ENCODE results near the gene RHOD.

RHOD gene

DNA sequence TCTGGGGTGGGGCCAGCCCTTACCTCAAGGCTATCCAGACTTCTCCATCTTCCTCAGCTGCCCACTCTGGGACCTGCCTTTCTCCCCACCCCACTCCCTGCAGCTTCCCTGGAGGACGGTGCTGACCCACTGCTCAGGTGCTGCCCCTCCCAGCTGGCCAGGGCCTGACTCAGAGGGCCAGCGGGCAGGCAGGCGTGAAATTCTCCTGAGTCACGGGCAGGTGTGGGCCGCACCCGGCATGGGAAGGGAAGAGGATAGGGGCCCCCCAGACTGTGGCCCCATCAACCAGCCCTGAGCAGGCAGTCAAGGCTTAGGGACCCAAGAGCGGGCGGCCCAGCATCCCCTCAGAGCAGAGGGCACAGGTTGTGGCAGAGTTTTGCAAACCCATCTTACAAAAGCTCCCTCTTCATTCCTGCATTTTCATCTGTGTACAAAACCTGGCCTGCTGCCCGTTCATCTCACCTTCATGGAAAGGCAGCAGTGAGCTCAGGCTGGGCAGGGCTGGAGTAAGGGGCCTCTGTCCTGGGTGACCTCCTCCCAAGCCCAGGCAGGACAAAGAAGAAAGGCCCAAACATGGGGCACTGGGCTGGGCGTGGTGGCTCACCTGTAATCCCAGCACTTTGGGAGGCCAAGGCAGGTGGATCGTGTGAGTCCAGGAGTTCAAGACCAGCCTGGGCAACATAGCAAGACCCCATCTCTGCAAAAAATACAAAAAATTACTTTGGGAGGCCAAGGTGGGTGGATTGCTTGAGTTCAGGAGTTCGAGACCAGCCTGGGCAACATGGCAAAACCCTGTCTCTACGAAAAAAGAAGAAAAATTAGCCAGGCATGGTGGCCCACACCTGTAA is 6.1 kb downstream of the RHOD start:
- H3K4me3 ChIP-seq (ENCODE audit: low read length): no peak overlapping the region
- TF ChIP-seq ZNF274 (IDR thresholded peaks at IDR 0.05; ENCODE audit: low read depth, low read length): no peak

DNA sequence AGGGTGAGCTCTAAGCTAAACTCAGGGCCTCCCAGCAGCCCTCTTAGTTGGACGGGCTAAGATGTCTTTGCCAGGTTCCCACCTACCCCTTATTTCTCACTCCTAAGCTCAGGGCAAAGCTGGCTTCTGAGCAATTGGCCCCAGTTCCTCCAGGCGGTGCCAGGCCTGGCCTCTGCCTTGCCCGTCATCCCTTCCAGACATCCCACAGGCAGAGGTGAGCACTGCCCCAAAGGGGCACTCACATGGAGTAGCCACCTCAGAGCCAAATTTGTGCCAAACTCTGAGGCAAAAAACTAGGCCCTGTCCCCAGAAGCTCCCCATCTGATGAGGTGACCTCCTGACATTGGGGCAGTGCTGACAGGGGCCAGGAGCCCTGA is 9.7 kb downstream of the RHOD start:
- TF ChIP-seq ZNF274 (IDR thresholded peaks at IDR 0.05; ENCODE audit: low read depth, low read length): no peak
- H3K4me3 ChIP-seq (ENCODE audit: low read length): no peak overlapping the region

DNA sequence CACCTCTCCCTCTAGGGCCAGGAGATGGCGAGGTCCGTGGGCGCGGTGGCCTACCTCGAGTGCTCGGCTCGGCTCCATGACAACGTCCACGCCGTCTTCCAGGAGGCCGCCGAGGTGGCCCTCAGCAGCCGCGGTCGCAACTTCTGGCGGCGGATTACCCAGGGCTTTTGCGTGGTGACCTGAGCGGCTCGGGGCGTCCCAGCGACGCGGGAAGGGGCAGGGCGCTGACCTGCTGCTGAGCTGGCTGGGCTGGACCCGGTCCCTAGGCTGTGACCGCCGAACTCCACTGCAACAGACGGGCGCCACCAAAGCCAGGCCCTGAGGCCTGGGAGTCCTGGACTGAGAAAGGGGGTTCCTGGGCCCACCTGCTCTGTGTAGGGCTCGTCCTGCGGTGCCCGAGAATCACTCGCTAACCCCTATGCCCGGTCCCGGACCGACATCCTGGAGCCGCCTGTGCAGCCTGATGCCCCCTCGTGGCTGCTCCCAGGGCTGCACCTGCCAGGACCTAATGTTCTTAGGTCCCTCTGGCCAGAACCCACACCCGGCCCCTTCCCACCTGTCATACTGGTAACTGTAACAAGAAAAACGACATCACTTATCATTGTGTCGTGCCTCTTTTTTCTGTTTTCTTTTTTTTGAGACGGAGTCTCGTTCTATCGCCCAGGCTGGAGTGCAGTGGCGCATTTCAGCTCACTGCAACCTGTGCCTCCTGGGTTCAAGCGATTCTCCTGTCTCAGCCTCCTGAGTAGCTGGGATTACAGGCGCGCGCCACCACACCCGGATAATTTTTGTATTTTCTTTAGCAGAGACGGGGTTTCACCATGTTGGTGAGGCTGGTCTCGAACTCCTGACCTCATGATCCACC is 15.0 kb downstream of the RHOD start:
- no peak overlapping the region; the same call in 1 of the 2 replicates for H3K4me3 ChIP-seq (ENCODE audit: low read length)
- TF ChIP-seq ZNF274 (IDR thresholded peaks at IDR 0.05; ENCODE audit: low read depth, low read length): no peak

DNA sequence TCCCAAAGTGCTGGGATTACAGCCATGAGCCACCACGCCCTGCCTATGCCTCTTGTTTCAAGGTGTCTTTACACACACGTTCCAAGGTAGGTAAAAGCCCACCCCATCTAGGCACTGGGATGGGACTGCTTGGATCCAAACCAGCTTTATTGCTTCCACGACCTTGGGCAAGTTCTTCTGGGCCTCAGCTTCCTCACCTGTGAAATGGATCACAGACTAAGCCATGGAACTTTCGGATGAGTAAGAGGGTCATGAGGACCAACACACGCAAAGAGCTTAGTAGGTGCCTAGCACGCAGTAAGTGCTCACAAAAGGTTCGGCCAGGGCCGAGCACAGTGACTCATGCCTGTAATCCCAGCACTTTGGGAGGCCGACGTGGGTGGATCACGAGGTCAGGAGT is 15.6 kb downstream of the RHOD start:
- H3K4me3 ChIP-seq (ENCODE audit: low read length): no peak overlapping the region
- no peak for TF ChIP-seq ZNF274 (IDR thresholded peaks at IDR 0.05; ENCODE audit: low read depth, low read length)

DNA sequence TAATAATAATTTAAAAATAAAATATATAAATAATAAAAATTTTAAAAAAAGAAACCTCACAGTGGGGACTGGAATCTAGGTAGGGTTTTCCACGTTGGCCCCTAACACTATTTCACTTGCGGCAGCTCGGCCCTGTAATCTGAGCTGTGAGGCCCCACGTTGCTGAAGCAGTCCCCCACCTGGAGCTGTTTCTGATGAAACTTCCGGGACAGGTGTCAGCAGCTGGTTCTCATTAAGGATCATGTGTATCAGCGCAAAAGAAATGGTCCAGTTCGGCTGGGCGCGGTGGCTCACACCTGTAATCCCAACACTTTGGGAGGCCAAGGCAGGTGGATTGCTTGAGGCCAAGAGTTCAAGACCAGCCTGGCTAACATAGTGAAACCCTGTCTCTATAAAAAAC is 17.3 kb downstream of the RHOD start:
- no peak overlapping the region for H3K4me3 ChIP-seq (ENCODE audit: low read length)
- TF ChIP-seq ZNF274 (IDR thresholded peaks at IDR 0.05; ENCODE audit: low read depth, low read length): no peak

DNA sequence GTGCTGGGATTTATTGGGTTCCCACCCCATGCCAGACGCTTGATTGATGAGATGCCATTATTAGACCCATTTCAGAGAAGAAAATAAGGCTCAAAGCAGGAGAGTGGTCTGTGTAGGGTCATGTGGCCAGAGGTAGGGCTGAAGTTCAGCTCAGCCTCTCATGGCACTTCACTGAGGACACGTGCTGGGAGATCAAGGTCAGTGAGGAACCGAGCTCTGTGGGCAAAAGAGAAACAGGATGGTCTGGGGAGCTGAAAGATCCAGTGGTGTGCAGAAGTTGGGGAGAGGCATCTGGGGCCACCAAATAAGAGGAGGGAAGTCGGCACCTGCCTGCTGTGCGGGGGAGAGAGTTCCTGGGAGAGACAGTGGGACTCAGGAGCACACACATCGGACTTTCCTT is 19.6 kb downstream of the RHOD start:
- TF ChIP-seq ZNF274 (IDR thresholded peaks at IDR 0.05; ENCODE audit: low read depth, low read length): no peak
- H3K4me3 ChIP-seq (ENCODE audit: low read length): no peak overlapping the region

DNA sequence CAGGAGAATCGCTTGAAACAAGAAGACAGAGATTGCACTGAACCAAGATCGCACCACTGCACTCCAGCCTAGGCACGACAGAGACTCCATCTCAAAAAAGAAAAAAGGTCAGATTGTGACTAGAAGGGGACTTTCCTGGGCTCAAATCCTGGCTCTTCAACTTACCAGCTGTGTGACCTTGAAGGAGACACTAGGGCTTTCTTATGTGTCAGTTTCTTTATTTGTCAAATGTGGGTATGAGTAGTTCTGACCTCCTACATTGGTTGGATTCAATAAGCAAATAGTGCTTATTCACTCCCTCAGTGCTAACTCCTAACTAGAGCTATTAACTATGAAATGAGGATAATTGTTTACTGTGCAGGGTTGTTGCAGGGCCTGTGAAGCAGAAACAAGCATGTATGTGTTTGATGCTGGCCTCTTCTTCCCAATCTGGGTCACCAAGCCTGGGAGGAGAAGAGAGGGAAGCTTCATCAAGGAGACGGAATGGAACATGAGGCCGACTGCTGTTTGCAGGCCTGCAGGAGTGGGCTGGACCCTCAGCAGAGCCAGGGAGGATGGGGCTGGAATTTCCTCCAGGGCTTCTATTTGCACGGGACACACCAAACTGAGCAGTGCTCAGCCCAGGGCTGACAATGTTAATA is 22.5 kb downstream of the RHOD start:
- H3K4me3 ChIP-seq (ENCODE audit: low read length): no peak overlapping the region
- no peak for TF ChIP-seq ZNF274 (IDR thresholded peaks at IDR 0.05; ENCODE audit: low read depth, low read length)

DNA sequence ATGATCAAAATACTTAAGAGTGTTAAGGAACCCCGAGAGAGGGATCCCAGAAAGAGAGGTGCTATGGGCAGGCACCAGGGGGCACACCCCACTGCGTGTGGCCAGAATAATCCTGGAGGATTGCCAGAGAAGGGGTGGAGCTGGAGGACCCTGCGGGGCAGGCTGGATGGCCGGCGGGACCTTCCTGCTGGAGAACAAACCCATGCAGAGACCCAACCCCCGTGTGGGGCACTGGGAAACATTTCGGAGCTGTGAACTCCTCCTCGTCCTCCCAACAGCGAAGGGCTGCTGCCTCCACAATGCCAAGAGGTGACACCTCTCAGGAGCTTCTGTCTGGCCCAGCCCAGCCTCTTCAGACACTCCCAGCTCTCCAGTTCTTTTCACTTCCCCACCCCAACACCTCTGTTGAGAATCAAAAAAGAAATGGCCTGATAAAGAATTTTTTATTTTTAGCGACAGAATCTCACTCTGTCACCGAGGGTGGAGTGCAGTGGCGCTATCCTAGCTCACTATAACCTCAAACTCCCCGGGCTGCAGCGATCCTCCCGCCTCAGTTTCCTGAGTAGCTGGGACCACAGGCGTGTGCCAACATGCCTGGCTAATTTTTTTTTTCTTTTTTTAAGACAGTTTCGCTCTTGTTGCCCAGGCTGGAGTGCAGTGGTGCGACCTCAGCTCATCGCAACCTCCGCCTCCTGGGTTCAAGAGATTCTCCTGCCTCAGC is 25.6 kb downstream of the RHOD start:
- H3K4me3 ChIP-seq (ENCODE audit: low read length): no peak overlapping the region
- no peak for TF ChIP-seq ZNF274 (IDR thresholded peaks at IDR 0.05; ENCODE audit: low read depth, low read length)

DNA sequence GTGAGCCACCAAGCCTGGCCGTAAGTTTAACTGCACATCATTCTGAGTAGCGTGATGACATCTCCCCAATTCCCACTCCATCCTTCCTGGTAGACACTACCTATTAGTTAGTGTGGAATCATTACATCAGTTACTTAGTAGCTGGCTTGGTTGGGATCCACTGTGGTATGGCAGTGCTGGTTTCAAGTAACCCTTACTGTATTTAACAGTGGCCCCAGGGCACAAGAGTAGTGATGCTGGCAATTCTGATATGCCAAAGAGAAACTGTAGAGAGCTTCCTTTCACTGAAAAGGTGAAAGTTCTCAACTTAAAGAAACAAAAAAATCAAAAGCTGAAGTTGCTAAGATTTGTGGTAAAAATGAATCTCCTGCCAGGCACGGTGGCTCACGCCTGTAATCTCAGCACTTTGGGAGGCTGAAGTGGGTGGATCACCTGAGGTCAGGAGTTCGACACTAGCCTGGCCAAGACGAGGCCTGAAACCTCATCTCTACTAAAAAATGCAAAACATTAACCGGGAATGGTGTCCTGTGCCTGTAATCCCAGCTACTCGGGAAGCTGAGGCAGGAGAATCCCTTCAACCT is 27.2 kb downstream of the RHOD start:
- H3K4me3 ChIP-seq (ENCODE audit: low read length): no peak overlapping the region
- no peak for TF ChIP-seq ZNF274 (IDR thresholded peaks at IDR 0.05; ENCODE audit: low read depth, low read length)

DNA sequence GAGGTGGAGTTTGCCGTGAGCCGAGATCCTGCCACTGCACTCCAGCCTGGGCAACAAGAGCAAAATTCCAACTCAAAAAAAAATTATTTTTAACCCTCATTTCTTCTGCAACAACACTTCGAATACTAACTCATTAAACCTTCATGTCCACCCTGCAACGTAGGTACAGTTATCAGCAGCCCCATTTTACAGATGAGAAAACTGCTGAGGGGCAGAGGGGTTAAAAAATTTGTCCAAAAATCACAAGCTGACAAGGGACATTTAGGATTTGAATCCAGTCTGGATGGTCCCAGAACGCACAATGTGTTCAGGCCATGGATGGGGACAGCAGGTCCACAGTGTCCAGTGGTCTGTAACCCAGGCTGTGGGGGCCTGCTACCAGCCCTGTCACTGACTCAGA is 29.0 kb downstream of the RHOD start:
- no peak overlapping the region for H3K4me3 ChIP-seq (ENCODE audit: low read length)
- no peak for TF ChIP-seq ZNF274 (IDR thresholded peaks at IDR 0.05; ENCODE audit: low read depth, low read length)

DNA sequence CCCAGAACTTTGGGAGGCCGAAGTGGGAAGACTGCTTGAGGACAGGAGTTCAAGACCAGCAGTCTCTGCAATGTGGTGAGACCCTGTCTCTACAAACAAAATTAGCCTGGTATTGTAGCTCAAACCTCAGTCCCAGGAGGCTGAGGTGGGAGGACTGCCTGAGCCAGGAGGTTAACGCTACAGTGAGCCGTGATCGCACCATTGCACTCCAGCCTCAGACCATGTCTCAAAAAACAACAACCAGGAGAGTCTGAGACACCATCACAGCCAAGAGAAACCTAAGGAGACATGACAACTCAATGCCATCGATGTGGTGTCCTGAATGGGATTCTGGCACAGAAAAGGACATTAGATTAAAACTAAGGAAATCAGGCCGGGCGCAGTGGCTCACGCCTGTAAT is 34.1 kb downstream of the RHOD start:
- TF ChIP-seq ZNF274 (IDR thresholded peaks at IDR 0.05; ENCODE audit: low read depth, low read length): no peak
- no peak overlapping the region for H3K4me3 ChIP-seq (ENCODE audit: low read length)

DNA sequence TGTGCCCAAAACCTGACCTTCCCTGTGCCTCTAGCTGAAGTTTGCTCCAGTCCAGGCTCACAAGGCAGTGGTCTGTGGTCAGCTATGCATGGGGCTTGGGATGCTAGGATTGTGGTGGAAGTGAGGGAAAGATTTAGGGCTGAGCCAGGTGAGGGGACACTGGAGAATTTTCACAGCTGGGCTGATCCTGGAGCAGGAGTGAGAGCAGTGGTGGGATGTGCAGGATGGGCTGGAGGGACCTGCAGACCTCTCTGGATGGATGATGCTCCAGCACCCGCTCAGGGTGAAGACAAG is 38.5 kb downstream of the RHOD start:
- H3K4me3 ChIP-seq (ENCODE audit: low read length): no peak overlapping the region
- no peak for TF ChIP-seq ZNF274 (IDR thresholded peaks at IDR 0.05; ENCODE audit: low read depth, low read length)

DNA sequence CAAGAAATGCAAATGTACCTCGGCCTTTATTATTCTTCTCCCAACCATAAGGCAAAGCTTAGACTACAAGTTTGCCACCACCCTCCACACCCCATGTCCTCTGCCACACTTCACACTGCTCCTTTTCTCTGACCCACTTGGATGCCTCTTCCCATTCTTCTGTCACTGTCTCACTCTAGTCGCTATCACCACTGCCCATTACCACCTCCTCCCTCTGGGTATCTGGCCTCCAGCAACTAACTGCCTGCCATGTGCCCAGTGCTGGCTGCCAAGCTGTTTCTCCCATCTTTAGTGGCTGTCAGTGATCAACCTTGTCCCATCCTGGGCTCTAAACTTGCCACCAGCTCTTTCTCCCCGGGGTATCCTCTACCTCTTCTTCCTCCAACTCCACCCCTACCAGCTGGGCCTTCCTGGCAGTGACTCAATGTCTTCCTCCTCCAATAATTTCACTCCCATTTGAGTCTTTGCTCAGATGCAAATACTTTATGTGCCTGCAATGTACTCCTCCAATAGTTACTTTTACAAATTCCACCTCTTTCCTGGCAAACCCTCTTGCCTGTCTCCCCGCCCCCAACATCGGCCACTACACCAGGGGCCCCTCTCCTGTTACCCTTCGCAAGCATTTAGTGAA is 42.3 kb downstream of the RHOD start:
- TF ChIP-seq ZNF274 (IDR thresholded peaks at IDR 0.05; ENCODE audit: low read depth, low read length): no peak
- no peak overlapping the region for H3K4me3 ChIP-seq (ENCODE audit: low read length)

All from GM08714 (cell line).